OCI-LY7 (cell line): ENCODE measurements around the gene DPYD.

Source experiments
- CTCF ChIP-seq: fragments of 200-600 bp; sonication (generic); conservative IDR thresholded peaks from 2 replicates; pipeline ENCODE4 v1.5.1; 2014; ENCODE audit warnings: mild to moderate bottlenecking, antibody characterized with exemption, low read length, moderate library complexity, mixed read lengths
- EZH2phosphoT487 ChIP-seq: fragments of 200-600 bp; sonication (generic); IDR thresholded peaks from 2 replicates; pipeline ENCODE4 v1.6.1; 2018; ENCODE audit warnings: low read depth, borderline replicate concordance, mild to moderate bottlenecking, mixed run types, antibody characterized with exemption, low read length, moderate library complexity, mixed read lengths

- TF ChIP-seq CTCF = no peak
- TF ChIP-seq EZH2phosphoT487 = no peak
Observed at GRCh38 chr1:97307568-97307967, 613.3 kb downstream of the DPYD start.
